Ovary (tissue), 9 donors: ENCODE results near the gene NEK3. TPM values are rescaled to one million over a fixed set of nuclear protein-coding genes. Genes with fewer than 3 reads are reported as not detected.

ENCODE experiments used
- DNase-seq, 5 donors: peaks; one replicate each; pipeline ENCODE4 v3.0.0-alpha.2; 2019 to 2020
- H3K27ac ChIP-seq, 2 donors: fragments of 200-600 bp; one replicate each; pipeline versions ENCODE4 v1.5.1 to v1.8.0; 2019 to 2022
- H3K27me3 ChIP-seq: fragments of 200-600 bp; one replicate; pipeline ENCODE4 v1.8.0; 2022
- H3K36me3 ChIP-seq: fragments of 200-600 bp; sonication (generic); one replicate; pipeline ENCODE4 v1.5.1; 2019
- H3K4me1 ChIP-seq: one replicate; pipeline ENCODE4 v1.8.1; 2013; ENCODE audit warnings: mild to moderate bottlenecking, moderate library complexity; ENCODE audit not compliant: insufficient read depth
- H3K4me3 ChIP-seq: fragments of 200-600 bp; sonication (generic); one replicate; pipeline ENCODE4 v1.5.1; 2017
- H3K9me3 ChIP-seq, 2 donors: fragments of 200-600 bp in 1 of 2; sonication (generic) in 1 of 2; one replicate each; pipeline versions ENCODE4 v1.5.1 to v1.8.1; 2013 to 2019; ENCODE audit warnings: mild to moderate bottlenecking in 1 of 2, moderate library complexity in 1 of 2
- EP300 ChIP-seq: sonication (generic); formaldehyde crosslinking; IDR thresholded peaks from one replicate; pipeline ENCODE4 v1.6.1; 2017; ENCODE audit warnings: antibody characterized with exemption
- POLR2A ChIP-seq: fragments of 450-650 bp; IDR thresholded peaks from one replicate; pipeline ENCODE4 v1.6.1; 2017; ENCODE audit warnings: antibody characterized with exemption, mild to moderate bottlenecking, moderate library complexity
- WGBS, 3 donors: extraction: QIAGEN DNeasy Blood & Tissue Kit in 1 of 3; methylation state at CpG; one replicate each; pipeline versions ENCODE4 v1.1.5 to v1.1.7; 2013 to 2017; 5-methylcytosine and 5-hydroxymethylcytosine counted together
- intact Hi-C, 4 donors: fragments of 100-400 bp; cut with DNase I; formaldehyde crosslinking; loops; one replicate each; pipeline versions ENCODE4 v1.11.0 to v1.15.1; 2022 to 2023
- polyA plus RNA-seq, 2 donors: library from polyadenylated mRNA; stranded (reverse); fragments of 200-250 nt in 1 of 2; fragments of 350-450 nt in 1 of 2; fragmentation: Illumina TruSeq in 1 of 2; extraction: RNeasy Lipid Tissue Mini Kit (QIAGEN cat#74804) in 1 of 2; gene quantifications; one replicate each; pipeline ENCODE4 v1.2.3, GENCODE V29; 2013 to 2014
- total RNA-seq, 7 donors: library from RNA; depleted of rRNA in 2 of 7; stranded (reverse); fragments of >200 nt in 2 of 7; fragmentation: NEBNext Ultra II Directional in 3 of 7; extraction: Animal tissue kit (Norgen Biotek cat#: 25700) in 3 of 7; gene quantifications; one replicate each; pipeline versions ENCODE4 v1.1.0 to v1.2.4, GENCODE V29; 2016 to 2023
- TF ChIP-seq, protein P1 (sequence below), 3 donors: fragments of 450-650 bp in 2 of 3; fragments of 200-600 bp in 1 of 3; IDR thresholded peaks; one replicate each; pipeline versions ENCODE4 v1.5.1 to v1.8.0; 2016 to 2022; ENCODE audit warnings: antibody characterized with exemption in 3 of 3, mild to moderate bottlenecking in 1 of 3
- donor health status: DM: no; HTN: no; CAD: no; lungs with moderate emphysema.
- donor health status: DM: no; HTN: no; CAD: no.
- donor health status: Bipolar disorder and iron deficiency.
- donor health status: DM: yes; HTN: yes; CAD: no.
- donor health status: DM: no; HTN: no; CAD: no.
- donor health status: DM: yes; HTN: yes; CAD: no.

The NEK3 gene
- total and polyA plus RNA-seq, 9 donors, result 7.1 to 17.4 (median 11.7) TPM

DNA sequence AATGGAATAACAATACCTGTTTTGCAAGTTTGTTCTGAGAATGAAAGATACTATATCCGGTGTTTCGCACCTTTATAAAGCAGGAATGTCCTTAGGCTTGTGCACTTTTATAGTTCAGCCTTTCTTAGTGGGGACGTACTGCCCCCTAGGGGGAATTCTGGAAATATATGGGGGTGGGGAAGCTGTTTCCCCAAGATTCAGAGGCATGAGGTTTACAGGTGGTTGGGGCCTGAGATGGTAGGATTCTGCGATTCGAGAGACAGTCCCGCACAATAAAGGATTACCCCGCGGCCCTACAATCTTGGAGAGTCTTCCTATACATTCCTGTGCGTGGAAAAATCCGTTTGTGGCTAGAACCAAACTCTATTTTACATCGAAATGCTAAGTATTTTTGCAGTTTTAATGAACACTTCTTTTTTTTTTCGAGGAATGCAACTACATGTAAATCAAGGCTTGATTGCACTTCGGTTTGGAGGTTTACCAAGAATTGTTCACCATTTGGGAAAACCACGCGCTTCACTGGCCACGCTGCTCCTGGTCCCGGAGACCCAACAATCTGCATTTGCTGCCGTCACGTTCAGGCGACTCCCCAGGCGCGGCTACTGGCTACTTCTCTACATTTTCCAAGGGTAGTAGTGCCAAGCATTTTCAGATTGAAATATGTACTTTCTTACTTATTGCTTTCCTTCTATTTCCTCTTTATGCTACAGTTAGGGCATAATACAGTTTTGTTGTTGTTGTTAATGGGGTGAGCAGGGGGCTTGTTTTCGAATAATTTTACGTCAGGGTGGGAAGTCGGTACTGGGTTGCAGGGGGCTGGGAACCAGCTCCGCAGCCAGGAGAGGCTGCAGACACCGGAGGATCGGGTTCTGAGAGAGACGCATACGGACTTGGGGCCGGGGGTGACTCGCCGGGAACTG is 31.4 kb downstream of the NEK3 start:
- H3K27me3 ChIP-seq, result no peaks in the 10 kb centered on the region
- WGBS, 3 donors, result 1% methylated on average over 33 of the region's 33 CpGs
- H3K4me3 ChIP-seq, result peak overlapping the region; percentile 61
- no peaks in the 10 kb centered on the region for H3K36me3 ChIP-seq
- DNase-seq, result peak; percentile 23 to 54 (median 43)
- intact Hi-C loops, result loop anchor here in 3 of 4 donors (10.0 kb wide), 2 partner anchors 123 to 313 kb away; no protein-coding TSS in a partner anchor
- no peaks in the 10 kb centered on the region for H3K9me3 ChIP-seq
- no peak for TF ChIP-seq POLR2A
- TF ChIP-seq, protein P1, sequence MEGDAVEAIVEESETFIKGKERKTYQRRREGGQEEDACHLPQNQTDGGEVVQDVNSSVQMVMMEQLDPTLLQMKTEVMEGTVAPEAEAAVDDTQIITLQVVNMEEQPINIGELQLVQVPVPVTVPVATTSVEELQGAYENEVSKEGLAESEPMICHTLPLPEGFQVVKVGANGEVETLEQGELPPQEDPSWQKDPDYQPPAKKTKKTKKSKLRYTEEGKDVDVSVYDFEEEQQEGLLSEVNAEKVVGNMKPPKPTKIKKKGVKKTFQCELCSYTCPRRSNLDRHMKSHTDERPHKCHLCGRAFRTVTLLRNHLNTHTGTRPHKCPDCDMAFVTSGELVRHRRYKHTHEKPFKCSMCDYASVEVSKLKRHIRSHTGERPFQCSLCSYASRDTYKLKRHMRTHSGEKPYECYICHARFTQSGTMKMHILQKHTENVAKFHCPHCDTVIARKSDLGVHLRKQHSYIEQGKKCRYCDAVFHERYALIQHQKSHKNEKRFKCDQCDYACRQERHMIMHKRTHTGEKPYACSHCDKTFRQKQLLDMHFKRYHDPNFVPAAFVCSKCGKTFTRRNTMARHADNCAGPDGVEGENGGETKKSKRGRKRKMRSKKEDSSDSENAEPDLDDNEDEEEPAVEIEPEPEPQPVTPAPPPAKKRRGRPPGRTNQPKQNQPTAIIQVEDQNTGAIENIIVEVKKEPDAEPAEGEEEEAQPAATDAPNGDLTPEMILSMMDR (IDR thresholded peaks at IDR 0.05), result peak; percentile 18 to 50 (median 43)
- TF ChIP-seq EP300, result no peak
- H3K4me1 ChIP-seq, result no peaks in the 10 kb centered on the region
- H3K27ac ChIP-seq, result no peak overlapping the region

DNA sequence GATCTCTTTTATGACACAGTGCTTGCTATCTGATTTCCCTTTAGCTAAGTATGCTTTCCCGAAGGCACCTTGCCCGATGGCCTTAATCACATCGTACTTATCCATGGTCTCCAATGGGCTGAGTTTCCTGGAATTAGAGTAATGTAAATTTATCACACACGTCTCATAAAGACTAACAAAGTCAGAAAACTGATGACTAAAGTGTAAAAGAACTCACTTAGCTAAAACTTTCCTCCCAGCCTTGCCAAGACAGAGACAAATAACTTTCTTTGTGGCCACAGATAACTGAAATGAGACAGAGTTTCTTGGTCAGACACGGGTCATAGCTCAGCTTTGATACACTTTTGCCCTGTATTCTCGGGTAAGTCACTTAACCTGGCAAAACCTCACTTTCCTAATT is 32.0 kb downstream of the NEK3 start:
- intact Hi-C loops, result loop anchor here in 3 of 4 donors (10.0 kb wide), 2 partner anchors 123 to 313 kb away; no protein-coding TSS in a partner anchor
- no peaks in the 10 kb centered on the region for H3K36me3 ChIP-seq
- no peak overlapping the region for H3K4me3 ChIP-seq
- TF ChIP-seq, protein P1 (IDR thresholded peaks at IDR 0.05), result no peak
- no peak for TF ChIP-seq POLR2A
- TF ChIP-seq EP300, result no peak
- no peaks in the 10 kb centered on the region for H3K9me3 ChIP-seq
- 15 to 24% (median 20%) methylated on average over 6 of the region's 6 CpGs for WGBS, 3 donors
- no peak for DNase-seq
- no peaks in the 10 kb centered on the region for H3K27me3 ChIP-seq
- H3K4me1 ChIP-seq, result no peaks in the 10 kb centered on the region
- no peak overlapping the region for H3K27ac ChIP-seq

DNA sequence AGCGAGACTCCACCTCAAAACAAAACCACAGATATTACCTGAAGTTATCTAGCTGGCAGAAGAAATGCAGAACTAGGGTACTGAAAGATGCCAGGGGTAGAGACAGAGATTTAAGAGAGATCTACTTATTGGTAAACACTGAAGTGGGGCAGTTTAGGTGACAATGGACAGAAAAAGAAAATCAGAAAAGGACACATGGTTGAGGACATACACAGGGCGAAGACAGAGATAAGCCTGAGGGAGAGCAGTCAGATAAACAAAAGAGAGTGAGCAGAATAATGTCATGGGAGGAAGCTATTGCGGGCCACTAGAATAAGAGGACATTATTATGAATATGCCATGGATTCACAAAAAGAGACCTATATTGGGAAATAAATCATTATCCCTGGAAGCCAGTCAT is 33.9 kb downstream of the NEK3 start:
- 90 to 93% (median 93%) methylated on average over 3 of the region's 3 CpGs for WGBS, 3 donors
- H3K9me3 ChIP-seq, result no peaks in the 10 kb centered on the region
- TF ChIP-seq EP300 (no peak), POLR2A (no peak)
- TF ChIP-seq, protein P1 (IDR thresholded peaks at IDR 0.05), result no peak
- H3K27me3 ChIP-seq, result no peaks in the 10 kb centered on the region
- no peaks in the 10 kb centered on the region for H3K4me1 ChIP-seq
- H3K27ac ChIP-seq, result no peak overlapping the region
- no peak overlapping the region for H3K4me3 ChIP-seq
- DNase-seq, result no peak
- intact Hi-C loops, result loop anchor here in 3 of 4 donors (10.0 kb wide), 2 partner anchors 121 to 311 kb away; no protein-coding TSS in a partner anchor
- H3K36me3 ChIP-seq, result no peaks in the 10 kb centered on the region

DNA sequence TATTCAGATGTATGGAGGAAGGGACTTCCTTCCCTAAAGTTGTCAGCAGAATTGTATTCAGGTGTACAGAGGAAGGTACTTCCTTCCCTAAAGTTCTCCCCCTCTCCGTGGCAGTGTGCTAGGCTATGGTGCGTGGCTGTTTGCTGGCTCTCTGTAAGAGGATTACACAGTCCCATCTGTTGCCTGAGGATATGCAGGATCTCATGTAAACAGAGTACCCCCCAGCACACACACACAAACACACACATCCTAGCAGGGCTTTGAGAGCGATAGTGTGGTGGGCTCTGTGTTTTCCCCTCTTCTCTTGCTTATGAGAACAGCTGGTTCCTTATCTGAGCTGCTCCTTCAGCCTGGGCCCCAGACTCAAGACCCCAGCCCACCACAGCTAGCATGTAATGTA is 40.8 kb downstream of the NEK3 start:
- H3K9me3 ChIP-seq, result no peaks in the 10 kb centered on the region
- no peaks in the 10 kb centered on the region for H3K27me3 ChIP-seq
- intact Hi-C loops, result no loop called here
- WGBS, 3 donors, result 54 to 59% (median 57%) methylated on average over 3 of the region's 3 CpGs
- H3K4me1 ChIP-seq, result no peaks in the 10 kb centered on the region
- no peak overlapping the region for H3K4me3 ChIP-seq
- TF ChIP-seq EP300 (no peak), POLR2A (no peak)
- TF ChIP-seq, protein P1 (IDR thresholded peaks at IDR 0.05), result no peak
- H3K27ac ChIP-seq, result no peak overlapping the region
- H3K36me3 ChIP-seq, result no peaks in the 10 kb centered on the region
- no peak for DNase-seq
